HFFc6 (cell line): ENCODE measurements around the gene AK4. TPM values are rescaled to one million over a fixed set of nuclear protein-coding genes. Genes with fewer than 3 reads are reported as not detected.
"Not testable (repeated sequence)": the region's sequence is repeated elsewhere in the genome, so short reads cannot be mapped to it uniquely, and the experiment has no call there.

Experiments
- DNase-seq: peaks from one replicate; pipeline ENCODE4 v3.0.0-alpha.2; 2018
- H3K27ac Mint-ChIP-seq: 2 replicates; pipeline ENCODE4 v1.8.0; 2020; ENCODE audit warnings: mild to moderate bottlenecking, mixed read lengths
- H3K27me3 Mint-ChIP-seq: 2 replicates; pipeline ENCODE4 v1.8.0; 2021; ENCODE audit warnings: mild to moderate bottlenecking, moderate library complexity, mixed read lengths; ENCODE audit not compliant: insufficient read depth
- H3K36me3 Mint-ChIP-seq: 2 replicates; pipeline ENCODE4 v1.8.0; 2021; ENCODE audit warnings: low read depth, mixed read lengths
- H3K4me1 Mint-ChIP-seq: 2 replicates; pipeline ENCODE4 v1.8.0; 2020; ENCODE audit warnings: low read depth, mixed read lengths
- H3K4me3 Mint-ChIP-seq: 2 replicates; pipeline ENCODE4 v1.8.0; 2020; ENCODE audit warnings: mild to moderate bottlenecking, moderate library complexity, mixed read lengths
- H3K9me3 Mint-ChIP-seq: 2 replicates; pipeline ENCODE4 v1.8.0; 2020; ENCODE audit warnings: mild to moderate bottlenecking, mixed read lengths
- CTCF ChIP-seq: fragments of 200-600 bp; sonication (generic); IDR thresholded peaks from 2 replicates; pipeline ENCODE4 v1.5.0; 2021; ENCODE audit warnings: antibody characterized with exemption, mild to moderate bottlenecking
- total RNA-seq, 6 experiments: library from RNA; stranded (reverse); fragmentation: NEBNext Ultra II Directional; extraction: Animal tissue kit (Norgen Biotek cat#: 25700); gene quantifications; 2 replicates in 1 of 6; 3 replicates in 5 of 6; pipeline ENCODE4 v1.2.3, GENCODE V29; 2021

The AK4 gene
- total RNA-seq, 6 experiments from 2014 or later = 0.25 to 3.3 (median 0.53) TPM

GRCh38 chr1:65156910-65157545, 9.0 kb downstream of the AK4 start:
- H3K9me3 Mint-ChIP-seq = no peaks in the 10 kb centered on the region
- peaks cover 16% of the 10 kb centered on the region for H3K27me3 Mint-ChIP-seq
- H3K27ac Mint-ChIP-seq = no peak overlapping the region
- H3K4me1 Mint-ChIP-seq = no peaks in the 10 kb centered on the region
- no peak overlapping the region for H3K4me3 Mint-ChIP-seq
- H3K36me3 Mint-ChIP-seq = no peaks in the 10 kb centered on the region
- DNase-seq = no peak
- no peak for TF ChIP-seq CTCF

- H3K27me3 Mint-ChIP-seq = peaks cover 21% of the 10 kb centered on the region
- DNase-seq = no peak
Measured at GRCh38 chr1:65157546-65157941, 9.5 kb downstream of the AK4 start.

GRCh38 chr1:65159291-65159688, 11.3 kb downstream of the AK4 start:
- peaks cover 27% of the 10 kb centered on the region for H3K27me3 Mint-ChIP-seq

More at GRCh38 chr1:65157546-65157941, 9.5 kb downstream of the AK4 start:
- TF ChIP-seq CTCF = no peak
- no peak overlapping the region for H3K4me3 Mint-ChIP-seq
- no peaks in the 10 kb centered on the region for H3K9me3 Mint-ChIP-seq
- no peaks in the 10 kb centered on the region for H3K36me3 Mint-ChIP-seq
- no peak overlapping the region for H3K27ac Mint-ChIP-seq
- no peaks in the 10 kb centered on the region for H3K4me1 Mint-ChIP-seq

GRCh38 chr1:65159801-65160523, 12.0 kb downstream of the AK4 start:
- Mint-ChIP-seq H3K36me3 (no peaks in the 10 kb centered on the region), H3K4me3 (no peak overlapping the region), H3K27ac (no peak overlapping the region), H3K9me3 (no peaks in the 10 kb centered on the region), H3K27me3 (peaks cover 26% of the 10 kb centered on the region), H3K4me1 (no peaks in the 10 kb centered on the region)
- no peak for TF ChIP-seq CTCF
- no peak for DNase-seq

More at GRCh38 chr1:65159291-65159688, 11.3 kb downstream of the AK4 start:
- not testable (repeated sequence) for H3K27ac Mint-ChIP-seq, H3K4me1 Mint-ChIP-seq, H3K36me3 Mint-ChIP-seq, DNase-seq, H3K9me3 Mint-ChIP-seq, H3K4me3 Mint-ChIP-seq

- no peak for TF ChIP-seq CTCF
- H3K27me3 Mint-ChIP-seq = peaks cover 26% of the 10 kb centered on the region
- no peak overlapping the region for H3K4me3 Mint-ChIP-seq
- H3K27ac Mint-ChIP-seq = no peak overlapping the region
- no peaks in the 10 kb centered on the region for H3K4me1 Mint-ChIP-seq
- no peaks in the 10 kb centered on the region for H3K36me3 Mint-ChIP-seq
- no peaks in the 10 kb centered on the region for H3K9me3 Mint-ChIP-seq
- DNase-seq = no peak
Measured at GRCh38 chr1:65163201-65163805, 15.3 kb downstream of the AK4 start.

- DNase-seq, H3K4me1 Mint-ChIP-seq, H3K9me3 Mint-ChIP-seq, H3K36me3 Mint-ChIP-seq, H3K27ac Mint-ChIP-seq, H3K4me3 Mint-ChIP-seq: not testable (repeated sequence)
- peaks cover 28% of the 10 kb centered on the region for H3K27me3 Mint-ChIP-seq
Measured at GRCh38 chr1:65164101-65164500, 16.1 kb downstream of the AK4 start.
